Measurements from ENCODE around the gene LYPD3.

- no peak for TF ChIP-seq CTCF (conservative IDR thresholded peaks at IDR 0.05; ENCODE audit: low read length)
- TF ChIP-seq EZH2phosphoT487 (IDR thresholded peaks at IDR 0.05; ENCODE audit: borderline replicate concordance, low read depth, low read length) = no peak
Observed at GRCh38 chr19:43474986-43475705, 9.7 kb upstream of the LYPD3 start.

Measured in OCI-LY7 (cell line).